MM.1S (cell line): ENCODE measurements around the gene FBF1.

Source experiments
- EZH2 ChIP-seq: fragments of 300-600 bp; sonication (generic); optimal IDR thresholded peaks from 2 replicates; pipeline ENCODE3; 2017; ENCODE audit warnings: low read depth, mild to moderate bottlenecking, antibody characterized with exemption, low read length, mixed read lengths
- TF ChIP-seq, protein P1 (sequence below): fragments of 300-600 bp; sonication (generic); IDR thresholded peaks from 2 replicates; pipeline ENCODE4 v1.5.1; 2016; ENCODE audit warnings: antibody characterized with exemption, low read length, mixed read lengths

DNA sequence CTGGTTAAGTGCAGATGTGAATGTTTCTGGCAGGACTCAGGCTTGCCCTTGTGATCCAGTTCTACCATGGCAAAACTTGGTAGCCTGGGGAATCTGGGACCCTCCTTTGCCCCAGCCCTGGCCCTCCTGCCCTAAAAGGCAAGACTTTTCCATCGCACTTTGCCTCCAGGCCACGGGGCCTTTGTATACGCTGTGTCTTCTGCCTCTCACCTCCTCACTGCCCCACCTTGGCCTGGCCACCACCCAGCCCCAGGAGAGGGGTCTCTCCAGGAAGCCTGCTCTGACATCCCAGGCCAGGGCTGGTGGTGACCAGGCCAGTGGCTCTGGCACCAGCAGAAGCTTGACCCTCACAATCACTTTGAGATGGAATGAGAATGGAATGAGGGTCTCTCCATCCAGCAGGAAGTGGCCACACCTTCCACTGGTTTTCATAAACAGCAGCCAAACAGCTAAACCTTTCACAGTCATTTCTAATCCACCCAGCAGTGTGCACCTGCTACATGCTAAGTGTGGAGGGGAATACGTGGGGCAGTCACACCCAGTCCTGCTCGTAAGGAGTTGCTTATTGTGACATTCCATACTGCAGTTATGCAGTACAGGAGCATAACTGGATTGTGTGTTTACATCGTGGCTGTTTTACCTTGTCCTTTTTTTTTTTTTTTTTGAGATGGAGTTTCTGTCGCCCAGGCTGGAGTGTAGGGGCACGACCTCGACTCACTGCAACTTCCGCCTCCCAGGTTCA is 34.5 kb downstream of the FBF1 start:
- TF ChIP-seq, protein P1, sequence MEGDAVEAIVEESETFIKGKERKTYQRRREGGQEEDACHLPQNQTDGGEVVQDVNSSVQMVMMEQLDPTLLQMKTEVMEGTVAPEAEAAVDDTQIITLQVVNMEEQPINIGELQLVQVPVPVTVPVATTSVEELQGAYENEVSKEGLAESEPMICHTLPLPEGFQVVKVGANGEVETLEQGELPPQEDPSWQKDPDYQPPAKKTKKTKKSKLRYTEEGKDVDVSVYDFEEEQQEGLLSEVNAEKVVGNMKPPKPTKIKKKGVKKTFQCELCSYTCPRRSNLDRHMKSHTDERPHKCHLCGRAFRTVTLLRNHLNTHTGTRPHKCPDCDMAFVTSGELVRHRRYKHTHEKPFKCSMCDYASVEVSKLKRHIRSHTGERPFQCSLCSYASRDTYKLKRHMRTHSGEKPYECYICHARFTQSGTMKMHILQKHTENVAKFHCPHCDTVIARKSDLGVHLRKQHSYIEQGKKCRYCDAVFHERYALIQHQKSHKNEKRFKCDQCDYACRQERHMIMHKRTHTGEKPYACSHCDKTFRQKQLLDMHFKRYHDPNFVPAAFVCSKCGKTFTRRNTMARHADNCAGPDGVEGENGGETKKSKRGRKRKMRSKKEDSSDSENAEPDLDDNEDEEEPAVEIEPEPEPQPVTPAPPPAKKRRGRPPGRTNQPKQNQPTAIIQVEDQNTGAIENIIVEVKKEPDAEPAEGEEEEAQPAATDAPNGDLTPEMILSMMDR, result no peak
- no peak for TF ChIP-seq EZH2
